ENCODE data around the gene PSMD13.

The PSMD13 gene

GRCh38 chr11:201966-202365, 34.8 kb upstream of the PSMD13 start:
- no peaks in the 10 kb centered on the region for H3K27me3 ChIP-seq (ENCODE audit: insufficient read depth, poor library complexity, severe bottlenecking)
- no peak overlapping the region for H3K4me3 ChIP-seq (replicated peaks; ENCODE audit: insufficient read depth, low read length)
- DNase-seq (ENCODE audit: low read depth in 1 of 2, low spot score in 1 of 2), result peak in 1 of 2 experiments; percentile 59
- H3K27ac ChIP-seq (replicated peaks), result peak overlapping the region; percentile 57
- TF ChIP-seq SPI1 (IDR thresholded peaks at IDR 0.05; ENCODE audit: borderline replicate concordance, low read depth), result peak; percentile 96
- TF ChIP-seq, protein P1, sequence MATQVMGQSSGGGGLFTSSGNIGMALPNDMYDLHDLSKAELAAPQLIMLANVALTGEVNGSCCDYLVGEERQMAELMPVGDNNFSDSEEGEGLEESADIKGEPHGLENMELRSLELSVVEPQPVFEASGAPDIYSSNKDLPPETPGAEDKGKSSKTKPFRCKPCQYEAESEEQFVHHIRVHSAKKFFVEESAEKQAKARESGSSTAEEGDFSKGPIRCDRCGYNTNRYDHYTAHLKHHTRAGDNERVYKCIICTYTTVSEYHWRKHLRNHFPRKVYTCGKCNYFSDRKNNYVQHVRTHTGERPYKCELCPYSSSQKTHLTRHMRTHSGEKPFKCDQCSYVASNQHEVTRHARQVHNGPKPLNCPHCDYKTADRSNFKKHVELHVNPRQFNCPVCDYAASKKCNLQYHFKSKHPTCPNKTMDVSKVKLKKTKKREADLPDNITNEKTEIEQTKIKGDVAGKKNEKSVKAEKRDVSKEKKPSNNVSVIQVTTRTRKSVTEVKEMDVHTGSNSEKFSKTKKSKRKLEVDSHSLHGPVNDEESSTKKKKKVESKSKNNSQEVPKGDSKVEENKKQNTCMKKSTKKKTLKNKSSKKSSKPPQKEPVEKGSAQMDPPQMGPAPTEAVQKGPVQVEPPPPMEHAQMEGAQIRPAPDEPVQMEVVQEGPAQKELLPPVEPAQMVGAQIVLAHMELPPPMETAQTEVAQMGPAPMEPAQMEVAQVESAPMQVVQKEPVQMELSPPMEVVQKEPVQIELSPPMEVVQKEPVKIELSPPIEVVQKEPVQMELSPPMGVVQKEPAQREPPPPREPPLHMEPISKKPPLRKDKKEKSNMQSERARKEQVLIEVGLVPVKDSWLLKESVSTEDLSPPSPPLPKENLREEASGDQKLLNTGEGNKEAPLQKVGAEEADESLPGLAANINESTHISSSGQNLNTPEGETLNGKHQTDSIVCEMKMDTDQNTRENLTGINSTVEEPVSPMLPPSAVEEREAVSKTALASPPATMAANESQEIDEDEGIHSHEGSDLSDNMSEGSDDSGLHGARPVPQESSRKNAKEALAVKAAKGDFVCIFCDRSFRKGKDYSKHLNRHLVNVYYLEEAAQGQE (IDR thresholded peaks at IDR 0.05; ENCODE audit: insufficient replicate concordance, low read depth), result no peak

DNA sequence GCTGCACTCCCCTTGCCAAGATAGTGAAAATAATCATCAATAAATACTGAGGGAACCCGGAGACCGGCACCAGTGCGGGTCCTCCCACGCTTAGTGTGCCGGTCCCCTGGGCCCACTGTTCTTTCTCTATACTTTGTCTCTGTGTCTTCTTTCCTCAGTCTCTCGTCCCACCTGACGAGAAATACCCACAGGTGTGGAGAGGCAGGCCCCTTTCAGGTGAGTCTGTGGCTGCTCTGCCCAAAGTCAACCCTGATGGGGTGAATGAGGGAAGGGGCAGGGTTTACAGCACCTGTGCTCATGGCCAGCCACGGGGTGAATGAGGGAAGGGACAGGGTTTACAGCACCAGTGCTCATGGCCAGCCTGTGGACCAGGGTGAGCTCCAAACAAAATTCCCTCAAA, 34.3 kb upstream of the PSMD13 start:
- no peaks in the 10 kb centered on the region for H3K27me3 ChIP-seq (ENCODE audit: insufficient read depth, poor library complexity, severe bottlenecking)
- no peak overlapping the region for H3K4me3 ChIP-seq (replicated peaks; ENCODE audit: insufficient read depth, low read length)
- TF ChIP-seq, protein P2, sequence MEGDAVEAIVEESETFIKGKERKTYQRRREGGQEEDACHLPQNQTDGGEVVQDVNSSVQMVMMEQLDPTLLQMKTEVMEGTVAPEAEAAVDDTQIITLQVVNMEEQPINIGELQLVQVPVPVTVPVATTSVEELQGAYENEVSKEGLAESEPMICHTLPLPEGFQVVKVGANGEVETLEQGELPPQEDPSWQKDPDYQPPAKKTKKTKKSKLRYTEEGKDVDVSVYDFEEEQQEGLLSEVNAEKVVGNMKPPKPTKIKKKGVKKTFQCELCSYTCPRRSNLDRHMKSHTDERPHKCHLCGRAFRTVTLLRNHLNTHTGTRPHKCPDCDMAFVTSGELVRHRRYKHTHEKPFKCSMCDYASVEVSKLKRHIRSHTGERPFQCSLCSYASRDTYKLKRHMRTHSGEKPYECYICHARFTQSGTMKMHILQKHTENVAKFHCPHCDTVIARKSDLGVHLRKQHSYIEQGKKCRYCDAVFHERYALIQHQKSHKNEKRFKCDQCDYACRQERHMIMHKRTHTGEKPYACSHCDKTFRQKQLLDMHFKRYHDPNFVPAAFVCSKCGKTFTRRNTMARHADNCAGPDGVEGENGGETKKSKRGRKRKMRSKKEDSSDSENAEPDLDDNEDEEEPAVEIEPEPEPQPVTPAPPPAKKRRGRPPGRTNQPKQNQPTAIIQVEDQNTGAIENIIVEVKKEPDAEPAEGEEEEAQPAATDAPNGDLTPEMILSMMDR (IDR thresholded peaks at IDR 0.05; ENCODE audit: insufficient read depth, low read length), result no peak
- TF ChIP-seq SPI1 (IDR thresholded peaks at IDR 0.05; ENCODE audit: borderline replicate concordance, low read depth) (no peak), POLR2AphosphoS5 (IDR thresholded peaks at IDR 0.05; ENCODE audit: low read depth) (no peak)
- H3K27ac ChIP-seq (replicated peaks), result peak overlapping the region; percentile 57; the same call in 1 of the 2 replicates
- DNase-seq (ENCODE audit: low read depth in 1 of 2, low spot score in 1 of 2), result no peak

- H3K27ac ChIP-seq (replicated peaks), result no peak overlapping the region
- DNase-seq (ENCODE audit: low read depth in 1 of 2, low spot score in 1 of 2), result no peak
- TF ChIP-seq, protein P2 (IDR thresholded peaks at IDR 0.05; ENCODE audit: insufficient read depth, low read length), result no peak
- TF ChIP-seq GABPA (IDR thresholded peaks at IDR 0.05; ENCODE audit: low read depth), result no peak
- TF ChIP-seq, protein P1 (IDR thresholded peaks at IDR 0.05; ENCODE audit: insufficient replicate concordance, low read depth), result no peak
- TF ChIP-seq POLR2AphosphoS5 (IDR thresholded peaks at IDR 0.05; ENCODE audit: low read depth), result no peak; the same call in 1 of the 2 replicates
- no peak for TF ChIP-seq SPI1 (IDR thresholded peaks at IDR 0.05; ENCODE audit: borderline replicate concordance, low read depth)
- H3K4me3 ChIP-seq (replicated peaks; ENCODE audit: insufficient read depth, low read length), result no peak overlapping the region
- H3K27me3 ChIP-seq (ENCODE audit: insufficient read depth, poor library complexity, severe bottlenecking), result no peaks in the 10 kb centered on the region
These were observed 33.5 kb upstream of the PSMD13 start for GRCh38 chr11:203056-203944.

- Histone ChIP-seq H3K27me3 (ENCODE audit: insufficient read depth, poor library complexity, severe bottlenecking) (no peaks in the 10 kb centered on the region), H3K27ac (replicated peaks) (no peak overlapping the region), H3K4me3 (replicated peaks; ENCODE audit: insufficient read depth, low read length) (no peak overlapping the region)
- no peak for DNase-seq (ENCODE audit: low read depth in 1 of 2, low spot score in 1 of 2)
- TF ChIP-seq SPI1 (IDR thresholded peaks at IDR 0.05; ENCODE audit: borderline replicate concordance, low read depth) (no peak), POLR2AphosphoS5 (IDR thresholded peaks at IDR 0.05; ENCODE audit: low read depth) (peak; percentile 7; the same call in 1 of the 2 replicates)
These were observed 32.7 kb upstream of the PSMD13 start for GRCh38 chr11:203945-204586.
